A673 (cell line): ENCODE measurements around the gene GPR89A.
"Not testable (repeated sequence)": the region's sequence is repeated elsewhere in the genome, so short reads cannot be mapped to it uniquely, and the experiment has no call there.

ENCODE experiments used
- EZH2 ChIP-seq: fragments of 200-600 bp; sonication (generic); IDR thresholded peaks from 2 replicates; pipeline ENCODE4 v1.6.1; 2017; ENCODE audit warnings: borderline replicate concordance, low read depth, mild to moderate bottlenecking, mixed read lengths, antibody characterized with exemption, low read length; ENCODE audit not compliant: poor library complexity, severe bottlenecking
- TF ChIP-seq, protein P1 (sequence below): fragments of 300-800, 200-600 bp; sonication (generic); conservative IDR thresholded peaks from 2 replicates; pipeline ENCODE4 v1.5.1; 2017; ENCODE audit warnings: low read depth, mild to moderate bottlenecking, antibody characterized with exemption, low read length, moderate library complexity, mixed read lengths

DNA sequence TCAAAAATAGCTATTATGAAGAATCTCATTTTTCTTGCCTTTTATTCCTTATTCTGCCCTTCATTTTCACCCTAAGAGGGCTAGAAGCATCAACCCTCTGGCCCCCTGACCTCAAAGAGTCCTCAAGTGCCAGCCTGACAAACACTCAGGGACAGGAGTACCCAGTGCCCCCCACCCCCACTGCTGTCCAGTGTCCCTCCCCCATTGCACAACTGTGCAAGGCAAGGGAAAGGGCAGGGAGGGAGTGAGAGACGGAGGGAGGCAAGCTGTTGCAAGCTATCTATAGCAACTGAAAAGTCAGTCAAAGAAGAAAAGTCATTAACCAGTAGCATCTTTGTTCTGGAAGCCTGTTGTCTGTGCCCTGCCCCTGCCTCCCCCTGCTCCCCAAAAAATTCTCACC lies 78.3 kb downstream of the GPR89A start:
- TF ChIP-seq, protein P1, sequence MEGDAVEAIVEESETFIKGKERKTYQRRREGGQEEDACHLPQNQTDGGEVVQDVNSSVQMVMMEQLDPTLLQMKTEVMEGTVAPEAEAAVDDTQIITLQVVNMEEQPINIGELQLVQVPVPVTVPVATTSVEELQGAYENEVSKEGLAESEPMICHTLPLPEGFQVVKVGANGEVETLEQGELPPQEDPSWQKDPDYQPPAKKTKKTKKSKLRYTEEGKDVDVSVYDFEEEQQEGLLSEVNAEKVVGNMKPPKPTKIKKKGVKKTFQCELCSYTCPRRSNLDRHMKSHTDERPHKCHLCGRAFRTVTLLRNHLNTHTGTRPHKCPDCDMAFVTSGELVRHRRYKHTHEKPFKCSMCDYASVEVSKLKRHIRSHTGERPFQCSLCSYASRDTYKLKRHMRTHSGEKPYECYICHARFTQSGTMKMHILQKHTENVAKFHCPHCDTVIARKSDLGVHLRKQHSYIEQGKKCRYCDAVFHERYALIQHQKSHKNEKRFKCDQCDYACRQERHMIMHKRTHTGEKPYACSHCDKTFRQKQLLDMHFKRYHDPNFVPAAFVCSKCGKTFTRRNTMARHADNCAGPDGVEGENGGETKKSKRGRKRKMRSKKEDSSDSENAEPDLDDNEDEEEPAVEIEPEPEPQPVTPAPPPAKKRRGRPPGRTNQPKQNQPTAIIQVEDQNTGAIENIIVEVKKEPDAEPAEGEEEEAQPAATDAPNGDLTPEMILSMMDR: not testable (repeated sequence)
- not testable (repeated sequence) for TF ChIP-seq EZH2
